H9 (cell line): ENCODE measurements around the gene PRR5L. TPM values are rescaled to one million over a fixed set of nuclear protein-coding genes. Genes with fewer than 3 reads are reported as not detected.

ENCODE experiments used
- DNase-seq: peaks from one replicate; pipeline ENCODE4 v3.0.0-alpha.2; 2017
- H2AFZ ChIP-seq: one replicate; pipeline ENCODE4 v1.6.1; 2013; ENCODE audit warnings: mild to moderate bottlenecking, low read length, control low read depth, moderate library complexity
- H2AK5ac ChIP-seq: 2 replicates; pipeline ENCODE4 v1.6.1; 2013; ENCODE audit warnings: low read length, control low read depth, mixed read lengths; ENCODE audit not compliant: insufficient read length
- H2BK120ac ChIP-seq: one replicate; pipeline ENCODE4 v1.6.1; 2013; ENCODE audit warnings: low read depth, mild to moderate bottlenecking, low read length, control low read depth, inconsistent platforms; ENCODE audit not compliant: poor library complexity, severe bottlenecking
- H2BK12ac ChIP-seq: 2 replicates; pipeline ENCODE4 v1.6.1; 2013; ENCODE audit warnings: low read length, control low read depth, mixed read lengths, low read depth; ENCODE audit not compliant: insufficient read length
- H2BK15ac ChIP-seq: 2 replicates; pipeline ENCODE4 v1.6.1; 2013; ENCODE audit warnings: low read depth, low read length, control low read depth
- H2BK20ac ChIP-seq: one replicate; pipeline ENCODE4 v1.6.1; 2013; ENCODE audit warnings: low read depth, mild to moderate bottlenecking, low read length, control low read depth, inconsistent platforms; ENCODE audit not compliant: poor library complexity, severe bottlenecking
- H2BK5ac ChIP-seq: 2 replicates; pipeline ENCODE4 v1.6.1; 2013; ENCODE audit warnings: low read length, control low read depth, mixed read lengths; ENCODE audit not compliant: insufficient read length
- H3K14ac ChIP-seq: 2 replicates; pipeline ENCODE4 v1.6.1; 2013; ENCODE audit warnings: low read length, control low read depth; ENCODE audit not compliant: insufficient read depth
- H3K18ac ChIP-seq: 2 replicates; pipeline ENCODE4 v1.6.1; 2013; ENCODE audit warnings: low read depth, mild to moderate bottlenecking, mixed read lengths, low read length, control low read depth; ENCODE audit not compliant: insufficient read length
- H3K23ac ChIP-seq: 2 replicates; pipeline ENCODE4 v1.6.1; 2013; ENCODE audit warnings: low read length, control low read depth, mixed read lengths, low read depth; ENCODE audit not compliant: insufficient read length
- H3K23me2 ChIP-seq: 2 replicates; pipeline ENCODE4 v1.6.1; 2013; ENCODE audit warnings: low read depth, mild to moderate bottlenecking, mixed read lengths, low read length, control low read depth; ENCODE audit not compliant: insufficient read length, poor library complexity, severe bottlenecking
- H3K27ac ChIP-seq: 2 replicates; pipeline ENCODE4 v1.5.1; 2013; ENCODE audit warnings: low read length, control low read depth, mixed read lengths, low read depth; ENCODE audit not compliant: insufficient read length
- H3K27me3 ChIP-seq: 2 replicates; pipeline ENCODE4 v1.6.1; 2013; ENCODE audit warnings: low read length, control low read depth, inconsistent platforms; ENCODE audit not compliant: insufficient read depth
- H3K4ac ChIP-seq: 2 replicates; pipeline ENCODE4 v1.6.1; 2013; ENCODE audit warnings: low read depth, mild to moderate bottlenecking, control low read depth, inconsistent platforms, low read length, moderate library complexity
- H3K4me1 ChIP-seq: 2 replicates; pipeline ENCODE4 v1.6.1; 2013; ENCODE audit warnings: low read length, control low read depth, inconsistent platforms; ENCODE audit not compliant: insufficient read depth
- H3K4me2 ChIP-seq: 2 replicates; pipeline ENCODE4 v1.6.1; 2013; ENCODE audit warnings: low read length, control low read depth, mixed read lengths; ENCODE audit not compliant: insufficient read length, insufficient read depth
- H3K56ac ChIP-seq: 2 replicates; pipeline ENCODE4 v1.6.1; 2013; ENCODE audit warnings: low read depth, mild to moderate bottlenecking, mixed read lengths, low read length, control low read depth; ENCODE audit not compliant: insufficient read length
- H3K79me1 ChIP-seq: 2 replicates; pipeline ENCODE4 v1.6.1; 2013; ENCODE audit warnings: low read depth, mild to moderate bottlenecking, moderate library complexity, low read length, control low read depth, inconsistent platforms; ENCODE audit not compliant: insufficient read depth, poor library complexity, severe bottlenecking
- H3K79me2 ChIP-seq: 2 replicates; pipeline ENCODE4 v1.6.1; 2013; ENCODE audit warnings: low read length, control low read depth, inconsistent platforms; ENCODE audit not compliant: insufficient read depth
- H3K9ac ChIP-seq: 2 replicates; pipeline ENCODE4 v1.6.1; 2013; ENCODE audit warnings: low read length, control low read depth, mixed read lengths; ENCODE audit not compliant: insufficient read length; ENCODE audit errors: extremely low read depth
- H3K9me3 ChIP-seq: one replicate; pipeline ENCODE4 v1.6.1; 2013; ENCODE audit warnings: low read depth, low read length, inconsistent platforms; ENCODE audit not compliant: control insufficient read depth
- H3T11ph ChIP-seq: one replicate; pipeline ENCODE4 v1.6.1; 2013; ENCODE audit warnings: mild to moderate bottlenecking, low read length, control low read depth, inconsistent platforms
- H4K20me1 ChIP-seq: one replicate; pipeline ENCODE4 v1.6.1; 2013; ENCODE audit not compliant: control insufficient read depth, insufficient read length, insufficient read depth
- H4K5ac ChIP-seq: 2 replicates; pipeline ENCODE4 v1.6.1; 2013; ENCODE audit warnings: low read depth, mild to moderate bottlenecking, mixed read lengths, low read length, control low read depth; ENCODE audit not compliant: insufficient read length
- H4K8ac ChIP-seq: replicated peaks from 2 replicates; pipeline ENCODE4 v1.6.1; 2013; ENCODE audit warnings: low read length, control low read depth, mixed read lengths, low read depth; ENCODE audit not compliant: insufficient read length
- H4K91ac ChIP-seq: 2 replicates; pipeline ENCODE4 v1.6.1; 2013; ENCODE audit warnings: low read depth, mild to moderate bottlenecking, moderate library complexity, mixed read lengths, low read length, control low read depth; ENCODE audit not compliant: insufficient read length
- H3K27ac Mint-ChIP-seq, 3 experiments: 2 replicates in 2 of 3; 3 replicates in 1 of 3; pipeline ENCODE4 v1.8.0; 2020 to 2021; ENCODE audit warnings: mixed read lengths in 3 of 3, mild to moderate bottlenecking in 1 of 3, moderate library complexity in 1 of 3
- H3K27me3 Mint-ChIP-seq: 2 replicates; pipeline ENCODE4 v1.8.0; 2021; ENCODE audit warnings: low read depth, mild to moderate bottlenecking, moderate library complexity, mixed read lengths
- H3K36me3 Mint-ChIP-seq, 3 experiments: 2 replicates in 2 of 3; 3 replicates in 1 of 3; pipeline ENCODE4 v1.8.0; 2020 to 2021; ENCODE audit warnings: low read depth in 3 of 3, mixed read lengths in 3 of 3; ENCODE audit not compliant: insufficient read depth in 1 of 3
- H3K4me1 Mint-ChIP-seq, 2 experiments: 2 replicates each; pipeline ENCODE4 v1.8.0; 2020; ENCODE audit warnings: mixed read lengths in 2 of 2
- H3K4me3 Mint-ChIP-seq, 2 experiments: 2 replicates in 1 of 2; 3 replicates in 1 of 2; pipeline ENCODE4 v1.8.0; 2020 to 2021; ENCODE audit warnings: mild to moderate bottlenecking in 2 of 2, mixed read lengths in 2 of 2, moderate library complexity in 1 of 2
- H3K9me3 Mint-ChIP-seq, 2 experiments: 2 replicates in 1 of 2; 3 replicates in 1 of 2; pipeline ENCODE4 v1.8.0; 2020; ENCODE audit warnings: mild to moderate bottlenecking in 2 of 2, mixed read lengths in 2 of 2, moderate library complexity in 1 of 2
- WGBS: extraction: QIAGEN DNeasy Blood & Tissue Kit; methylation state at CpG from one replicate; pipeline ENCODE4 v1.1.7; 2013; ENCODE audit warnings: missing lambda C conversion rate, low lambda C conversion rate, mixed read lengths; ENCODE audit not compliant: insufficient read length; ENCODE audit errors: extremely low coverage; 5-methylcytosine and 5-hydroxymethylcytosine counted together
- total RNA-seq: library from RNA; stranded (reverse); gene quantifications from 2 replicates; pipeline ENCODE4 v1.2.1, GENCODE V29; 2021
- TF ChIP-seq, protein P1 (sequence below): fragments of 200-600 bp; sonication (generic); conservative IDR thresholded peaks from 3 replicates; pipeline ENCODE4 v1.8.0; 2021; ENCODE audit warnings: antibody characterized with exemption, mild to moderate bottlenecking

PRR5L gene
- total RNA-seq, 1 experiment from 2014 or later: 5.6 TPM

DNA sequence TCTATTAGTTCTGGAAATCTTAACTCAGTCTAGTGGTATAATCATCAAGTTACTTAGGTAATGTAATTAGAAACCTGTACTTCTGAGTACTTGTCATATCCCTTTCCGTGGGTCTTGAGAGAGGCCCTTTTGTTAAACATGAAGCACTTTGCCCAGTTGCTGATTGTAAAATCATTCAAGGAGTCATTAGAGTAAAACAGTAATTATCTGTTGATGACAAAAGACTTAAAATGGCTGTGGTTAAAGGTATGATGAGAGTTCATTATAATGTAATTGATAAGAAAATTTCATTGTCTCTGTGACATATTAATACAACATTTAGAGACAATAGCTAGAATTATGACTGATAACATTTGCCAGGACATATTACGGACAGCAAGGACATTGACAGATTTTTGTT is 34.3 kb downstream of the PRR5L start:
- Histone ChIP-seq H2BK120ac (no peak overlapping the region), H3K79me1 (no peaks in the 10 kb centered on the region), H3K9me3 (no peaks in the 10 kb centered on the region), H2BK12ac (no peak overlapping the region), H4K5ac (no peak overlapping the region), H2AK5ac (no peak overlapping the region), H3K79me2 (no peaks in the 10 kb centered on the region), H2AFZ (no peak overlapping the region), H3K4ac (no peak overlapping the region), H3T11ph (no peak overlapping the region), H3K23me2 (no peaks in the 10 kb centered on the region), H3K27me3 (no peaks in the 10 kb centered on the region), H3K23ac (no peak overlapping the region), H3K4me2 (no peak overlapping the region), H3K18ac (no peak overlapping the region), H2BK15ac (no peak overlapping the region), H2BK5ac (no peak overlapping the region), H2BK20ac (no peak overlapping the region), H3K14ac (no peak overlapping the region), H3K9ac (no peak overlapping the region), H4K20me1 (no peaks in the 10 kb centered on the region), H3K4me1 (peaks cover 3% of the 10 kb centered on the region; the same call in 1 of the 2 replicates), H4K8ac (no peak overlapping the region), H4K91ac (no peak overlapping the region), H3K27ac (no peak overlapping the region), H3K56ac (no peak overlapping the region)
- TF ChIP-seq, protein P1, sequence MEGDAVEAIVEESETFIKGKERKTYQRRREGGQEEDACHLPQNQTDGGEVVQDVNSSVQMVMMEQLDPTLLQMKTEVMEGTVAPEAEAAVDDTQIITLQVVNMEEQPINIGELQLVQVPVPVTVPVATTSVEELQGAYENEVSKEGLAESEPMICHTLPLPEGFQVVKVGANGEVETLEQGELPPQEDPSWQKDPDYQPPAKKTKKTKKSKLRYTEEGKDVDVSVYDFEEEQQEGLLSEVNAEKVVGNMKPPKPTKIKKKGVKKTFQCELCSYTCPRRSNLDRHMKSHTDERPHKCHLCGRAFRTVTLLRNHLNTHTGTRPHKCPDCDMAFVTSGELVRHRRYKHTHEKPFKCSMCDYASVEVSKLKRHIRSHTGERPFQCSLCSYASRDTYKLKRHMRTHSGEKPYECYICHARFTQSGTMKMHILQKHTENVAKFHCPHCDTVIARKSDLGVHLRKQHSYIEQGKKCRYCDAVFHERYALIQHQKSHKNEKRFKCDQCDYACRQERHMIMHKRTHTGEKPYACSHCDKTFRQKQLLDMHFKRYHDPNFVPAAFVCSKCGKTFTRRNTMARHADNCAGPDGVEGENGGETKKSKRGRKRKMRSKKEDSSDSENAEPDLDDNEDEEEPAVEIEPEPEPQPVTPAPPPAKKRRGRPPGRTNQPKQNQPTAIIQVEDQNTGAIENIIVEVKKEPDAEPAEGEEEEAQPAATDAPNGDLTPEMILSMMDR: no peak
- Mint-ChIP-seq H3K36me3 (peaks cover 0 to 7% (median 0%) of the 10 kb centered on the region in 3 experiments; a peak in 2 of 7 replicates), H3K27ac (no peak overlapping the region), H3K4me1 (peaks cover 23 to 26% of the 10 kb centered on the region in 2 experiments), H3K4me3 (no peak overlapping the region), H3K27me3 (no peaks in the 10 kb centered on the region), H3K9me3 (no peaks in the 10 kb centered on the region)
- no CpG with 5 or more reads among the region's 2 CpGs for WGBS
- DNase-seq: no peak
